ENCODE results near the gene XAGE3.

DNA sequence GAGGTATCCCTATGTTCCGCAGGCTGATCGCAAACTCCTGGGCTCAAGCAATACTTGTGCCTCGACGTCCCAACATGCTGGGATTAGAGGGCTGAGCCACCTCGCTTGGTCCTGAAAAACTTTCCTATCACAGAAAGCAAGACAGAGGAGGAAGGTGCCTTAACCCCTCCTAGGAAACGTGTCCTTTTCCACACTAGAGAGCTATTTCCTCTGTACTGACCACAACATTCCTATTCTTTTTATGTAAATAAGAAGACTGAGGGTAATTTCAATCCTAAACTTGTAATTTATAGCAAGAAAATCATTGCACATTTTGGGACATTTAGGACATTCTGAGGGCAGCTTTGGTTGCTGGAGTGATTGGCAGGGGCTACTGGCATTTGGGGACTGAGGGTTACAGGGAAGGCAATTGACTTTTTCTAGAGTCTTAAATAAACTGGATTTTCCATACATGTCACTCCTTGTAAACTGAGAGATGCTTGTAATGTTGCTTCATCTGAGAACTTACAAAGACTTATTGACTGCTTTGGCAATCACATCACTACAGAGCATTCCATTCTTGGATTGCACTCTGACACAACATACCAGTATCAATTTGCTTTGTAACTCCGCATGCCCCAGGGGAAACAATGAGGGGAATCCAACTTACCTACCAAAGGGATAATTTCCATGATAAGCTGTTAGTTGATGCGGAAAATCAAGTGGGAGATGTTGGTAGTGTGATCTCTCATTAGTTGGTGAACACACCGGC lies 15.6 kb downstream of the XAGE3 start:
- TF ChIP-seq, protein P1, sequence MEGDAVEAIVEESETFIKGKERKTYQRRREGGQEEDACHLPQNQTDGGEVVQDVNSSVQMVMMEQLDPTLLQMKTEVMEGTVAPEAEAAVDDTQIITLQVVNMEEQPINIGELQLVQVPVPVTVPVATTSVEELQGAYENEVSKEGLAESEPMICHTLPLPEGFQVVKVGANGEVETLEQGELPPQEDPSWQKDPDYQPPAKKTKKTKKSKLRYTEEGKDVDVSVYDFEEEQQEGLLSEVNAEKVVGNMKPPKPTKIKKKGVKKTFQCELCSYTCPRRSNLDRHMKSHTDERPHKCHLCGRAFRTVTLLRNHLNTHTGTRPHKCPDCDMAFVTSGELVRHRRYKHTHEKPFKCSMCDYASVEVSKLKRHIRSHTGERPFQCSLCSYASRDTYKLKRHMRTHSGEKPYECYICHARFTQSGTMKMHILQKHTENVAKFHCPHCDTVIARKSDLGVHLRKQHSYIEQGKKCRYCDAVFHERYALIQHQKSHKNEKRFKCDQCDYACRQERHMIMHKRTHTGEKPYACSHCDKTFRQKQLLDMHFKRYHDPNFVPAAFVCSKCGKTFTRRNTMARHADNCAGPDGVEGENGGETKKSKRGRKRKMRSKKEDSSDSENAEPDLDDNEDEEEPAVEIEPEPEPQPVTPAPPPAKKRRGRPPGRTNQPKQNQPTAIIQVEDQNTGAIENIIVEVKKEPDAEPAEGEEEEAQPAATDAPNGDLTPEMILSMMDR (conservative IDR thresholded peaks at IDR 0.05 in 1 of 2, IDR thresholded peaks at IDR 0.05 in 1 of 2; ENCODE audit: extremely low read depth in 1 of 2, insufficient read depth in 1 of 2, low read depth in 1 of 2, low read length in 2 of 2), result no peak
- TF ChIP-seq EZH2 (IDR thresholded peaks at IDR 0.05; ENCODE audit: borderline replicate concordance, low read length), result no peak
